Upper lobe of left lung (tissue), 4 donors: ENCODE data around the gene COL20A1.

ENCODE experiments used
- POLR2A ChIP-seq, 4 donors: fragments of 450-650 bp; IDR thresholded peaks; one replicate each; pipeline ENCODE4 v1.5.1; 2016 to 2017; ENCODE audit warnings: antibody characterized with exemption in 4 of 4, mild to moderate bottlenecking in 2 of 4
- TF ChIP-seq, protein P1 (sequence below), 6 experiments: fragments of 450-650 bp in 4 of 6; fragments of 200-600 bp in 2 of 6; sonication (generic) in 2 of 6; IDR thresholded peaks; one replicate each; pipeline ENCODE4 v1.5.1; 2016 to 2019; ENCODE audit warnings: antibody characterized with exemption in 6 of 6

DNA sequence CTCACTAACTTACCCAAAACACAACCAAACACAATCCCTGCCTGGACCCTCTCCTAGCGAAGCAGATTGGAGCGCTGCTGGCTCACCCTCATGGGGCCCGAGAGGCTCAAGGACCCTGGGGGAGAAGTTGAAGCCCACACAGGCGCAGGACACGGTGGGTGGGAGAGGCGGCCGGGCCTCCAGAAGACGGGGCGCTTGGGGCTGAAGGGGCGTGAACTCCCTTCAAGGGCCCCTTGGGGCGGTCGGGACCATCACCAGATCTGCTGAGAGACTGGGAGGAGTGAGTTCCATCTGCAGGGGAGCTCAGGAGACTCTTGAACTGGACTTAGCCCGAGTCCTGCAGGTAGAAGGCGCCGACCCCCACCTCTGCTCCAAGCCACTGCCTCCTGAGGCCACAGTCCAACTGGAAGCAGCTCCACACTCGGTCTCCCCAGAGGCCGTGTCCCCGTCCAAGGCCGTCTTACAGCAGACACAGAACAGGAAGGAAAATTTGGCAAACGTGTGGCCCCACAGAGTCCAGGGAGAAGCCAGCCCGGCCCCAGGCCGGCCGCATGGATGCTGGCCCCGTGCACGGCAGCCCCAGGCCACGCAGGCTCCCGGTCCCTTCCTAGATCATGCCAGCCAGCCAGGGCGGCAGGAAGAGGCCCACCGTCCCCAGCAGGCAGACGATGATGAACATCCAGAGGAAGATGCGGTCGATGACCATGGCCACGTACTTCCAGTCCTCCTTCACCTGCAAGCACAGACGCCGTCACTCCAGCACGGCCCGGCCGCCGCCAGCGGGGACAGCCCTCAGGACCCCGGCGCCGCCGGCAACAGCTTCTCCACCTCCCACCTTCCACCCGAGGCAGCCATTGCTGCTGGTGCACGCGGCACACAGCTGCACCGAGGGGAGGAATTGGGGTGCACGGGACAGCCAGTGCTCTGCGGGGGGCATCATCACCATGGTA is 53.4 kb downstream of the COL20A1 start:
- TF ChIP-seq, protein P1, sequence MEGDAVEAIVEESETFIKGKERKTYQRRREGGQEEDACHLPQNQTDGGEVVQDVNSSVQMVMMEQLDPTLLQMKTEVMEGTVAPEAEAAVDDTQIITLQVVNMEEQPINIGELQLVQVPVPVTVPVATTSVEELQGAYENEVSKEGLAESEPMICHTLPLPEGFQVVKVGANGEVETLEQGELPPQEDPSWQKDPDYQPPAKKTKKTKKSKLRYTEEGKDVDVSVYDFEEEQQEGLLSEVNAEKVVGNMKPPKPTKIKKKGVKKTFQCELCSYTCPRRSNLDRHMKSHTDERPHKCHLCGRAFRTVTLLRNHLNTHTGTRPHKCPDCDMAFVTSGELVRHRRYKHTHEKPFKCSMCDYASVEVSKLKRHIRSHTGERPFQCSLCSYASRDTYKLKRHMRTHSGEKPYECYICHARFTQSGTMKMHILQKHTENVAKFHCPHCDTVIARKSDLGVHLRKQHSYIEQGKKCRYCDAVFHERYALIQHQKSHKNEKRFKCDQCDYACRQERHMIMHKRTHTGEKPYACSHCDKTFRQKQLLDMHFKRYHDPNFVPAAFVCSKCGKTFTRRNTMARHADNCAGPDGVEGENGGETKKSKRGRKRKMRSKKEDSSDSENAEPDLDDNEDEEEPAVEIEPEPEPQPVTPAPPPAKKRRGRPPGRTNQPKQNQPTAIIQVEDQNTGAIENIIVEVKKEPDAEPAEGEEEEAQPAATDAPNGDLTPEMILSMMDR (IDR thresholded peaks at IDR 0.05): no peak
- TF ChIP-seq POLR2A (IDR thresholded peaks at IDR 0.05): no peak
